ENCODE results near the gene CDH4. TPM values are rescaled to one million over a fixed set of nuclear protein-coding genes. Genes with fewer than 3 reads are reported as not detected.

The CDH4 gene
- total RNA-seq, 6 experiments from 2014 or later, result 5.8 to 12.8 (median 10.9) TPM

DNA sequence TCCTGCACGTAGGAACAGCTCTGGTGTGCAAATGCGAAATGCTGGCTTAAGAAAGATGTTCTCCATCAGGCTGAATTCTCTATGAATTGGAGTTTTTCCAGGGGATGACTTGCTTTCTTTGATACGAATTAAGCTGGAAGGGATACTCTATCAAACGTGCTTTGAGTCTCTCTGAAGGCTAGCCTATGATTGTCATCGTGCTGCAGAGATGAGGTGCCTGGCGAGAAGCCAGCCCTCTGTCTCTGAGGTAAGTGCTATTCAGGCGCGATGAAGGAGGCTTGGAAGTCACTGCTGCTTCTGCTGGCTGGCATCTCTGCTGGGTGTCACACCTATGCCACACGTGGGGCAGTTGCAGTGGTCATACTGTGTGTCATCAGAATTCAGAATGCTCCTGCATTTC lies 589.9 kb downstream of the CDH4 start:
- Mint-ChIP-seq H3K36me3 (ENCODE audit: low read depth) (no peaks in the 10 kb centered on the region), H3K4me1 (ENCODE audit: low read depth) (no peaks in the 10 kb centered on the region), H3K4me3 (no peak overlapping the region), H3K27me3 (ENCODE audit: insufficient read depth) (peaks cover 6% of the 10 kb centered on the region), H3K27ac (no peak overlapping the region), H3K9me3 (peaks cover 9% of the 10 kb centered on the region; the same call in 1 of the 2 replicates)
- TF ChIP-seq, protein P1, sequence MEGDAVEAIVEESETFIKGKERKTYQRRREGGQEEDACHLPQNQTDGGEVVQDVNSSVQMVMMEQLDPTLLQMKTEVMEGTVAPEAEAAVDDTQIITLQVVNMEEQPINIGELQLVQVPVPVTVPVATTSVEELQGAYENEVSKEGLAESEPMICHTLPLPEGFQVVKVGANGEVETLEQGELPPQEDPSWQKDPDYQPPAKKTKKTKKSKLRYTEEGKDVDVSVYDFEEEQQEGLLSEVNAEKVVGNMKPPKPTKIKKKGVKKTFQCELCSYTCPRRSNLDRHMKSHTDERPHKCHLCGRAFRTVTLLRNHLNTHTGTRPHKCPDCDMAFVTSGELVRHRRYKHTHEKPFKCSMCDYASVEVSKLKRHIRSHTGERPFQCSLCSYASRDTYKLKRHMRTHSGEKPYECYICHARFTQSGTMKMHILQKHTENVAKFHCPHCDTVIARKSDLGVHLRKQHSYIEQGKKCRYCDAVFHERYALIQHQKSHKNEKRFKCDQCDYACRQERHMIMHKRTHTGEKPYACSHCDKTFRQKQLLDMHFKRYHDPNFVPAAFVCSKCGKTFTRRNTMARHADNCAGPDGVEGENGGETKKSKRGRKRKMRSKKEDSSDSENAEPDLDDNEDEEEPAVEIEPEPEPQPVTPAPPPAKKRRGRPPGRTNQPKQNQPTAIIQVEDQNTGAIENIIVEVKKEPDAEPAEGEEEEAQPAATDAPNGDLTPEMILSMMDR (IDR thresholded peaks at IDR 0.05), result no peak
- DNase-seq, result no peak

DNA sequence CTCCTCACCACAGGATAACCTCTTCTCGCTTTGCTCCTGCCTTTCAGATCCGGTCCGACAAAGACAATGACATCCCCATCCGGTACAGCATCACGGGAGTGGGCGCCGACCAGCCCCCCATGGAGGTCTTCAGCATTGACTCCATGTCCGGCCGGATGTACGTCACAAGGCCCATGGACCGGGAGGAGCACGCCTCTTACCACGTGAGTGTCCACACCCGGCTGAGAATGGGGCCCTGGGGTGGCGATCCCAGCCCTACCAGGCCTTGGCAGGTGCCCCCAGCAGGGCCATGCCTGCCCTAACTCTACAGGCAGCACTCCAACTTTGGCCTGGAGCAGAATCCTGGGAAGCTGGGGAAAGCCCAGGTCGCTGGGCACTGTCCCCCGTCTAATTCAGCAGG lies 592.6 kb downstream of the CDH4 start:
- Mint-ChIP-seq H3K4me1 (ENCODE audit: low read depth) (no peaks in the 10 kb centered on the region), H3K27ac (no peak overlapping the region), H3K36me3 (ENCODE audit: low read depth) (no peaks in the 10 kb centered on the region)

DNA sequence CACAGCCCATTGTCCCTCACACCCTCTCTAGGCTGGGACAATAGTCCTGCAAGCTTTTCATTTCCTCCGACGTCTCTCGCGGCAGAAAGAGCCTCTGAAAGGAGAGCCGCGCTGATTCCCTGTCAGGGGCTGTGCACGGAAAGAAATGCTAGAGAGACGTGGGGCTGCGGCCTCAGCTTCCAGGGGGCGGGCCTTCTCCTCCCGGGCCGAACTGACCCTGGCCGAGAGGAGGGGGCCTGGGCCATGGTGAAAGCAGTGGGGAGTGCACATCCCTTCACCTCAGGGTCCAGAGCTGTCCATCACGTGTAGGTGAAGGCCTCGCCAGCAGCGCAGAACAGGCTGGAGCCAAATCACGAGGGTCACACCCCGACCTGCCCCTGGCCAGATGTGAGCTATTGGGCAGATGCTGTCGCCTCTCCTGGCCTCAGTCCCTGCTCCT lies 593.2 kb downstream of the CDH4 start:
- TF ChIP-seq, protein P1 (IDR thresholded peaks at IDR 0.05), result no peak
- no peak overlapping the region for H3K4me3 Mint-ChIP-seq
- no peaks in the 10 kb centered on the region for H3K4me1 Mint-ChIP-seq (ENCODE audit: low read depth)
- no peak overlapping the region for H3K27ac Mint-ChIP-seq
- DNase-seq, result no peak
- peaks cover 2% of the 10 kb centered on the region; the same call in 1 of the 2 replicates for H3K27me3 Mint-ChIP-seq (ENCODE audit: insufficient read depth)
- peaks cover 27% of the 10 kb centered on the region for H3K9me3 Mint-ChIP-seq
- no peaks in the 10 kb centered on the region for H3K36me3 Mint-ChIP-seq (ENCODE audit: low read depth)

More for the DNA sequence above, 592.6 kb downstream of the CDH4 start:
- H3K4me3 Mint-ChIP-seq, result no peak overlapping the region
- TF ChIP-seq, protein P1 (IDR thresholded peaks at IDR 0.05), result no peak
- H3K9me3 Mint-ChIP-seq, result peaks cover 22% of the 10 kb centered on the region
- H3K27me3 Mint-ChIP-seq (ENCODE audit: insufficient read depth), result peaks cover 2% of the 10 kb centered on the region; the same call in 1 of the 2 replicates
- DNase-seq, result no peak

DNA sequence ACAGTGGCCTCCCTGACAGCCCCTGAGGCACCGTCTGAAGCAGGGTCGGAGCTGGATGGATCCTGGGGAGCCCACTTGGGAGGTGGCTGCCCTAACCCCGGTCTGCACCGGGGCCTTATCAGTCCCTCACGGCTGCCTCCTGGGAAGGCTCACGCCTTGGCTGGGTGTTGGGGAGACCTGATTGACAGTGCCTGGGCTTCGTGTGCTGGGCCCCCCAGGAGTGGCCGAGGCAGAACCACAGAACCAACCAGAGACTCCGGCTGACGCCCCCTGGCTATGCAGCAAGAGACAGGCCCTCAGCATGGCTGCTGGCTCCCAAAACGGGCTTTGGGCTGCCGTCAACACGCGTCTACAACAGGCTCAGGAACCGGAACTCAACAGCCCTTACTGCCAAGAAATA lies 594.0 kb downstream of the CDH4 start:
- Mint-ChIP-seq H3K9me3 (peaks cover 31% of the 10 kb centered on the region), H3K4me3 (no peak overlapping the region), H3K27me3 (ENCODE audit: insufficient read depth) (peaks cover 2% of the 10 kb centered on the region; the same call in 1 of the 2 replicates), H3K4me1 (ENCODE audit: low read depth) (no peaks in the 10 kb centered on the region), H3K36me3 (ENCODE audit: low read depth) (no peaks in the 10 kb centered on the region), H3K27ac (no peak overlapping the region)
- DNase-seq, result no peak
- TF ChIP-seq, protein P1 (IDR thresholded peaks at IDR 0.05), result no peak

DNA sequence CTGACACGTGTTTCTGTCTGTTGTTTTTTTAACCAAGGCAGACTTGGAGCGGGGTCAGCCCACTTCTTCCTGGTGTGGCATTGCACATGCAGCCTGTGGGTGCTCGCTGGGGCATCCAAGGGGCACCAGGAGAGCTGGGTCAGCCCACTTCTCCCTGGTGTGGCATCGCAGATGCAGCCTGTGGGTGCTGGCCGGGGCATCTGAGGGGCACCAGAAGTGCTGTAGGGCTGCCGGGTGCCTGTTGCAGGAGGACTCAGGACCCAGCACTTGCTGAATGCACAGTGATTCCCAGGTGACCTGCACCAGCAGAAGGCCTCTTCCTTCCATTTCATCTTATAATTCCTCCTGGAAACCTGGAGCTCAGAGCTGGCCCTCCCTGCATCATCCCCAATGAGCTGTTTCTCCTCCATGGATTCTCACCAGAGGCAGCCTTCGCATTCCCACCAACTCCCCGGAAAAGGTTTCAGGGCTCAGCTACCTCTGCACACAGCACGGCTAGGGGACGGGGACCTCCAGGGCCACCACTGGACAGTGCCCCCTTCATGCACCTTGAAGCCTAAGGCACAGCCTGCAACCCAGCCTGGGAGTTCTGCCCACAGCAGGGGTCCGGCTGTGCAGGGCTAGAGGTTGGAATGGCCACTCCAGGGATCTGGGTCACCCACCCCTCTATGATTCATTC lies 594.8 kb downstream of the CDH4 start:
- Mint-ChIP-seq H3K4me1 (ENCODE audit: low read depth) (no peaks in the 10 kb centered on the region), H3K27me3 (ENCODE audit: insufficient read depth) (peaks cover 2% of the 10 kb centered on the region; the same call in 1 of the 2 replicates), H3K4me3 (no peak overlapping the region), H3K9me3 (peaks cover 34% of the 10 kb centered on the region), H3K27ac (no peak overlapping the region), H3K36me3 (ENCODE audit: low read depth) (no peaks in the 10 kb centered on the region)
- TF ChIP-seq, protein P1 (IDR thresholded peaks at IDR 0.05), result no peak
- DNase-seq, result no peak
